Forelimb muscle (tissue), 1 donor: ENCODE measurements around the gene BRD3OS. TPM values are rescaled to one million over a fixed set of nuclear protein-coding genes. Genes with fewer than 3 reads are reported as not detected.

Experiments
- DNase-seq: peaks from one replicate; pipeline ENCODE4 v3.0.0-alpha.2; 2013; ENCODE audit warnings: low read depth
- polyA plus RNA-seq: library from polyadenylated mRNA; unstranded; fragments of 120-200 nt; gene quantifications from one replicate; pipeline ENCODE4 v1.2.1, GENCODE V29; 2013; ENCODE audit not compliant: insufficient read length

Gene BRD3OS
- polyA plus RNA-seq, 1 donor: 9.3 TPM

- DNase-seq: no peak
These were observed 27.2 kb downstream of the BRD3OS start for GRCh38 chr9:134052491-134052890.

GRCh38 chr9:134052941-134053340 is 27.7 kb downstream of the BRD3OS start:
- DNase-seq: no peak

GRCh38 chr9:134053401-134053871 is 28.2 kb downstream of the BRD3OS start:
- no peak for DNase-seq

GRCh38 chr9:134053941-134054761 is 28.9 kb downstream of the BRD3OS start:
- no peak for DNase-seq

GRCh38 chr9:134054891-134055811 is 29.9 kb downstream of the BRD3OS start:
- DNase-seq: no peak

- DNase-seq: no peak
These were observed 30.7 kb downstream of the BRD3OS start for GRCh38 chr9:134055981-134056461.

- no peak for DNase-seq
These were observed 31.4 kb downstream of the BRD3OS start for GRCh38 chr9:134056483-134057306.

GRCh38 chr9:134057307-134057657 is 32.0 kb downstream of the BRD3OS start:
- no peak for DNase-seq

GRCh38 chr9:134057751-134058701 is 32.7 kb downstream of the BRD3OS start:
- no peak for DNase-seq

- no peak for DNase-seq
These were observed 33.4 kb downstream of the BRD3OS start for GRCh38 chr9:134058716-134059115.

- DNase-seq: no peak
These were observed 33.9 kb downstream of the BRD3OS start for GRCh38 chr9:134059188-134059641.

- DNase-seq: no peak
These were observed 34.5 kb downstream of the BRD3OS start for GRCh38 chr9:134059661-134060395.

- DNase-seq: no peak
These were observed 35.3 kb downstream of the BRD3OS start for GRCh38 chr9:134060546-134060945.

GRCh38 chr9:134061019-134061687 is 35.9 kb downstream of the BRD3OS start:
- DNase-seq: no peak

GRCh38 chr9:134061688-134062371 is 36.5 kb downstream of the BRD3OS start:
- no peak for DNase-seq

- no peak for DNase-seq
These were observed 37.3 kb downstream of the BRD3OS start for GRCh38 chr9:134062461-134063087.

GRCh38 chr9:134063088-134063570 is 37.8 kb downstream of the BRD3OS start:
- DNase-seq: no peak
